Adipocyte (in vitro differentiated cells): ENCODE data around the gene CEMP1.
A peak's percentile ranks its signal among the peaks of the same experiment; 100 is the strongest.

Experiments
- DNase-seq: peaks from one replicate; pipeline ENCODE4 v3.0.0-alpha.2; 2015; ENCODE audit warnings: low read depth
- H3K27me3 ChIP-seq: replicated peaks from 2 replicates; pipeline ENCODE4 v1.7.0; 2013; ENCODE audit warnings: mild to moderate bottlenecking, low read length, moderate library complexity; ENCODE audit not compliant: control insufficient read depth, insufficient read depth
- H3K36me3 ChIP-seq: 2 replicates; pipeline ENCODE4 v1.7.0; 2013; ENCODE audit warnings: low read length, mild to moderate bottlenecking, moderate library complexity; ENCODE audit not compliant: control insufficient read depth, insufficient read depth, severe bottlenecking
- H3K4me1 ChIP-seq: 2 replicates; pipeline ENCODE4 v1.7.0; 2013; ENCODE audit warnings: mild to moderate bottlenecking, low read length, moderate library complexity; ENCODE audit not compliant: control insufficient read depth, insufficient read depth
- H3K4me3 ChIP-seq: 2 replicates; pipeline ENCODE4 v1.7.0; 2013; ENCODE audit warnings: mild to moderate bottlenecking, low read length, moderate library complexity
- H3K9ac ChIP-seq: 2 replicates; pipeline ENCODE4 v1.7.0; 2013; ENCODE audit warnings: mild to moderate bottlenecking, low read length, moderate library complexity
- H3K9me3 ChIP-seq: 2 replicates; pipeline ENCODE4 v1.7.0; 2013; ENCODE audit warnings: mild to moderate bottlenecking, low read length, moderate library complexity; ENCODE audit not compliant: control insufficient read depth

The CEMP1 gene

GRCh38 chr16:2527784-2528100 lies 3.5 kb downstream of the CEMP1 start:
- H3K9ac ChIP-seq = no peak overlapping the region
- peaks cover 64% of the 10 kb centered on the region for H3K36me3 ChIP-seq
- no peak for DNase-seq

DNA sequence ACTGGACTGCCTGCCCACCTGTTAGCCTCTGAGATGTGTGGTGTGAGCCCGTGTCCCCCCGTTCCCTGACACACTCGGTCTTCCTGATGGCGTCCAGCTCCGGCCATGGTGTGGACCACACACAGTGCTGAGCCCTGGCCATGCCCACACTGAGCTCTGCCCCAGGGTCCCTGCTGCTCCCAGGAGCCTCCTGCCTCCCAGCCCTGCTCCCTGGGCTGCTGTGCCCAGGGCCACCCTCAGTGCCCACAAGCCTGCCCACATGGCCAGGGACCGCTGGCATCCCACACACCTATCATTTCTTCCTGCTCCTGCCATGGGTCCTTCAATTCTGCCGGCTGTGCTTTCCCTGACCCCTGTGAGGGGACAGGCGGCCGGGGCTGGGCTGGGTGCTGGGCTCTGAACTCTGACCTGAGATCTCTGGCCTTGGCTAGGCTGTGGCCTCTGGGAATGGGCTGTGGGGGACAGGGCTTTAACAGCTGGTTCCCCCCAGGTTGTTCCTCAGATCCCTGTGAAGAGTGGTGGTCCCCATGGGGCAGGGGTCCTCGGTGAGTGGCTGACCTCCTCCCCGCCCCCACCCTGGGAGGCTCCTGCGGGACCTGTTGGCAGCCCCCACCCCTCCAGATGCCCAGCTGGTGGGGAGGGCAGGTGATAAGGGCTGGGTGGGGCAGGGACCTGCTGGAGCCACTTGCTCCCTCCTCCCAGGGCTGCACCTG lies 4.0 kb downstream of the CEMP1 start:
- Histone ChIP-seq H3K36me3 (peaks cover 67% of the 10 kb centered on the region), H3K27me3 (no peaks in the 10 kb centered on the region), H3K9me3 (no peaks in the 10 kb centered on the region), H3K9ac (no peak overlapping the region), H3K4me3 (no peak overlapping the region), H3K4me1 (peaks cover 4% of the 10 kb centered on the region)
- DNase-seq = no peak

More at GRCh38 chr16:2527784-2528100, 3.5 kb downstream of the CEMP1 start:
- no peaks in the 10 kb centered on the region for H3K27me3 ChIP-seq
- peaks cover 8% of the 10 kb centered on the region for H3K4me1 ChIP-seq
- H3K4me3 ChIP-seq = no peak overlapping the region
- no peaks in the 10 kb centered on the region for H3K9me3 ChIP-seq

- peaks cover 67% of the 10 kb centered on the region for H3K36me3 ChIP-seq
- DNase-seq = no peak
- no peak overlapping the region for H3K4me3 ChIP-seq
Observed at GRCh38 chr16:2526135-2526534, 5.1 kb downstream of the CEMP1 start.

GRCh38 chr16:2524339-2524938 lies 6.8 kb downstream of the CEMP1 start:
- Histone ChIP-seq H3K4me3 (no peak overlapping the region), H3K9me3 (no peaks in the 10 kb centered on the region), H3K27me3 (no peaks in the 10 kb centered on the region), H3K9ac (no peak overlapping the region), H3K36me3 (peaks cover 56% of the 10 kb centered on the region), H3K4me1 (peaks cover 10% of the 10 kb centered on the region)
- no peak for DNase-seq

More at GRCh38 chr16:2526135-2526534, 5.1 kb downstream of the CEMP1 start:
- no peak overlapping the region for H3K9ac ChIP-seq
- H3K27me3 ChIP-seq = no peaks in the 10 kb centered on the region
- peaks cover 4% of the 10 kb centered on the region for H3K4me1 ChIP-seq
- H3K9me3 ChIP-seq = no peaks in the 10 kb centered on the region

DNA sequence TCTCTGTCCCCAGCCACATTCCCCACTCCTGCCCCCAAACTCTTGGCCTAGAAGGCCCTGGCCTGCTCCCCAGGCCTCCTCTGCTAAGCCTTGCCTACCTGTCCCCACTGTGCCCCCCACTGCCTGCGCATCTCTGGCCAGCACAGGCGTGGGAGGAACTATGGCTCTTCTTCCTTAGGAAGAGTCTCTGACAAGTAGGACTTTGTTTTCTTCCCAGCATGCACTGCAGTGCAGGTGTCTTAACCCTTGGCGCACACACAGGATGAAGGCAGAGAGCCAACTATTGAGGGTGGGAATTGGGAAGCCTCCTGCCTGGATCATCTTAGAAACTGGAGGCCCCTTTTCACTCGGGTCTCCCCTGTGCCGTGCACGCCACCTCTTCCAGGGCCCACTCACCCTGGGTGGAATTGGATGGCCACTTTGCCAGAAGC lies 7.4 kb downstream of the CEMP1 start:
- Histone ChIP-seq H3K9me3 (no peaks in the 10 kb centered on the region), H3K4me1 (peaks cover 16% of the 10 kb centered on the region), H3K36me3 (peaks cover 50% of the 10 kb centered on the region), H3K4me3 (no peak overlapping the region), H3K27me3 (no peaks in the 10 kb centered on the region), H3K9ac (no peak overlapping the region)
- no peak for DNase-seq

DNA sequence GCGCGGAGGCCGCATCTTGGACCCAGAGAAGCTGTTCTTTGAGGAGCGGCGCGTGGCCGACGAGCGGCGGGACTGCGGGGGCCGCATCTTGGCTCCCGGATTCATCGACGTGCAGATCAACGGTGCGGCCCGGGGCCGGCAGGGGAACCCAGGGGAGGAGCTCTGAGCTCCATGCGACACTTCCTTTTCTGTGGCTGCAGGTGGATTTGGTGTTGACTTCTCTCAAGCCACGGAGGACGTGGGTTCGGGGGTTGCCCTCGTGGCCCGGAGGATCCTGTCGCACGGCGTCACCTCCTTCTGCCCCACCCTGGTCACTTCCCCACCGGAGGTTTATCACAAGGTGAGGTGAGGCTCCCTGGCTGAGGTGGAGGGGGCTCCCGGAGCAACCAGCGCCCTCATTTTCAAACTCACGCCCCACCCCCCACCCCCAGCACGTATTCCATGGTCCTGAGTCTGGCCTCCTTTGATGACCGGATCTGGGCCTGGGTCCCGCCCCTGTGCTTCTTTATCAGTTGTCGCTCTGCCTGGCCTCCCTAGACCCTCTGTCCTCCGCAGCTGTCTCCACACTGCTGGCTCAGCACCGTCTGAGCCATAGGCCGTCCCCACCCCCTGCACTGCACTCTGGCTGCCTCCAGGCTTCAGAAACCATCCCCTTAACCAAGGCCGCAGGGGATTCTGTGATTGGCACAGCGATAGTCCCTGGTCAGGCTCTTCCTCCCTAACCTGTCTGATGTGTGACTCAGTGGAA lies 10.2 kb downstream of the CEMP1 start:
- Histone ChIP-seq H3K27me3 (no peaks in the 10 kb centered on the region), H3K36me3 (peaks cover 28% of the 10 kb centered on the region), H3K9me3 (no peaks in the 10 kb centered on the region), H3K9ac (peak overlapping the region; percentile 87), H3K4me1 (peaks cover 45% of the 10 kb centered on the region), H3K4me3 (peak overlapping the region; percentile 84)
- peak; percentile 34 for DNase-seq

- Histone ChIP-seq H3K4me3 (peak within 1 kb of the TSS; percentile 84), H3K36me3 (peaks cover 28% of the 10 kb centered on the region), H3K9ac (peak within 1 kb of the TSS; percentile 87), H3K27me3 (no peaks in the 10 kb centered on the region), H3K4me1 (peaks cover 52% of the 10 kb centered on the region), H3K9me3 (no peaks in the 10 kb centered on the region)
- DNase-seq = peak; percentile 97
Observed at GRCh38 chr16:2520097-2520783, 11.0 kb downstream of the CEMP1 start, which contains the start of gene AMDHD2. AMDHD2 (plus strand) TSS chr16:2520371; CDS start chr16:2520459, 88 bp downstream.

GRCh38 chr16:2519711-2520080 lies 11.5 kb downstream of the CEMP1 start:
- H3K4me3 ChIP-seq = peak overlapping the region; percentile 44
- H3K9me3 ChIP-seq = no peaks in the 10 kb centered on the region
- no peaks in the 10 kb centered on the region for H3K27me3 ChIP-seq
- peak overlapping the region; percentile 69 for H3K9ac ChIP-seq
- no peak for DNase-seq
- H3K36me3 ChIP-seq = peaks cover 23% of the 10 kb centered on the region
- peaks cover 54% of the 10 kb centered on the region for H3K4me1 ChIP-seq

GRCh38 chr16:2518823-2519710 lies 12.1 kb downstream of the CEMP1 start:
- no peaks in the 10 kb centered on the region for H3K9me3 ChIP-seq
- peaks cover 17% of the 10 kb centered on the region for H3K36me3 ChIP-seq
- peak overlapping the region; percentile 44 for H3K4me3 ChIP-seq
- H3K9ac ChIP-seq = peak overlapping the region; percentile 69
- DNase-seq = no peak
- no peaks in the 10 kb centered on the region for H3K27me3 ChIP-seq
- peaks cover 54% of the 10 kb centered on the region for H3K4me1 ChIP-seq

DNA sequence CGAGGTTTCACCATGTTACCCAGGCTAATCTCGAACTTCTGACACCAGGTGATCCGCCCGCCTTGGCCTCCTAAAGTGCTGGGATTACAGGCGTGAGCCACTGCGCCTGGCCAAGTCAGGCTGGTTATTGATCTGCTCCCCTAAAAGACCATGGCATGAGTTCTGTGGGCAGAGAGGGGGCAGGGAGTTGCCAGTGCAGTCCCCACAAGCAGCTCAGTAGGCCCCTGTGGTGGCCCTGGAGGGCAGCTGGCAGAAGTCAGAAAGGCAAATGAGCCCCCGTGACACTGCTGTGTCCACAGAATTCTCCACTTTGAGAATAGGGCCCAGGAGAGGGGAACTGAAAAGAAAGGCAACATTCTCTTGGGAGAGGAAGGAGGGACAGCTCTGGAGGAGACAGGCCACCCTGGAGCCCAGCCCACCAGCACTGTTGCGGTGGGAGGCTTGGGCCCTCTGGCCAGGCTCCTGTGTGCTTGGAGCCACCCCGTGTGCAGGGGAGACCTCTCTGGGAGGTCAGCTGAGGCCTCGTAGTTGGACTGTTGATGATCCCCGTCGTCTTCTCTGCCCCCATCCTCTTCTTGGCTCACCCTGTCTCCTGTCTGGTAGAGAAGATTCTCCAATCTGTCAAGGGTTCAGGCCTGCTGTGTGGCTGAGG lies 13.1 kb downstream of the CEMP1 start:
- H3K9ac ChIP-seq = peak overlapping the region; percentile 69
- peaks cover 54% of the 10 kb centered on the region for H3K4me1 ChIP-seq
- H3K9me3 ChIP-seq = no peaks in the 10 kb centered on the region
- no peak overlapping the region for H3K4me3 ChIP-seq
- peaks cover 7% of the 10 kb centered on the region for H3K36me3 ChIP-seq
- no peaks in the 10 kb centered on the region for H3K27me3 ChIP-seq
- DNase-seq = no peak
